ENCODE results near the gene CCDC24. TPM values are rescaled to one million over a fixed set of nuclear protein-coding genes. Genes with fewer than 3 reads are reported as not detected.

CCDC24 gene
- polyA plus RNA-seq, 2 of the 4 experiments (the other 2 are of a cell fraction): 2.0 to 10.2 TPM

GRCh38 chr1:43954036-43954435 is 37.4 kb upstream of the CCDC24 start:
- Histone ChIP-seq H3K9me3 (no peaks in the 10 kb centered on the region), H3K27ac (no peak overlapping the region), H3K4me1 (no peaks in the 10 kb centered on the region; the same call in 2 of the 3 replicates), H3K4me2 (no peak overlapping the region), H3K4me3 (no peak overlapping the region)
- 82% methylated on average over 4 of the region's 5 CpGs for WGBS (ENCODE audit: missing lambda C conversion rate)
- DNase-seq (ENCODE audit: low read depth in 1 of 2, low spot score in 1 of 2): no peak
- no peak for FAIRE-seq
- ChIA-PET POLR2A (interaction anchor here (1.1 kb wide), 1 partner anchor 16 kb away, joined by 3 read pairs; the partner anchor contains the start of gene DPH2), CTCF (interaction anchor here (0.6 to 1.9 kb wide), 5 partner anchors 8 to 191 kb away, joined by 3 to 6 read pairs (median 5); no protein-coding TSS in a partner anchor)
- no peak for ATAC-seq
- TF ChIP-seq FOSL2 (IDR thresholded peaks at IDR 0.05) (no peak), FOSL2 (CRISPR knock-in tag; IDR thresholded peaks at IDR 0.05) (no peak), FOXS1 (CRISPR knock-in tag; IDR thresholded peaks at IDR 0.05) (no peak), ZFP36 (IDR thresholded peaks at IDR 0.05; ENCODE audit: borderline replicate concordance, partially characterized antibody) (no peak), MAFK (IDR thresholded peaks at IDR 0.05; ENCODE audit: partially characterized antibody) (no peak)

DNA sequence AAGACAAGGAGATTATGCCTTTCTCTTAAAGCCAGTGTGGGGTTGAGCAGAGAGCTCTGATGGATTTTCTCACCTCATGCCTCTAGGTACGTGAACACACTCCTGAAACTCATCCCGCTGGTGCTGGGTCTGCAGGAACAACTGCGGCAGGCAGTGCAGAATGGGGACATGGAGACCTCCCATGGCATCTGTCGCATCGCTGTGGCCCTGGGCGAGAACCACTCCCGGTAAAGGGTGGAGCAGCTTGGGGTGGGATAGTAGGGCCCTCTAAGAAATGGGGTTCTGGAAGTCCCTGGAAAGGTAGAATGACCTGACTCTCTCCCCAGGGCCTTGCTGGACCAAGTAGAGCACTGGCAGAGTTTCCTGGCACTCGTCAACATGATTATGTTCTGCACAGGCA is 35.2 kb upstream of the CCDC24 start:
- no peak overlapping the region for H3K4me2 ChIP-seq
- FAIRE-seq (no peak), ATAC-seq (no peak), DNase-seq (ENCODE audit: low read depth in 1 of 2, low spot score in 1 of 2) (no peak)
- H3K4me3 ChIP-seq: no peak overlapping the region
- WGBS (ENCODE audit: missing lambda C conversion rate): 91% methylated on average over 7 of the region's 8 CpGs
- H3K27ac ChIP-seq: no peak overlapping the region
- CTCF ChIA-PET: interaction anchor here (0.6 to 2.0 kb wide), 4 partner anchors 11 to 193 kb away, joined by 3 to 8 read pairs (median 4); no protein-coding TSS in a partner anchor
- POLR2A ChIA-PET: no interaction called here
- no peaks in the 10 kb centered on the region; the same call in 2 of the 3 replicates for H3K4me1 ChIP-seq
- H3K9me3 ChIP-seq: no peaks in the 10 kb centered on the region
- TF ChIP-seq CHD2 (IDR thresholded peaks at IDR 0.05; ENCODE audit: low read length, partially characterized antibody) (no peak), MYC (IDR thresholded peaks at IDR 0.05; ENCODE audit: borderline replicate concordance, low read length) (no peak), ZNF302 (CRISPR knock-in tag; IDR thresholded peaks at IDR 0.05) (no peak), ZSCAN20 (CRISPR knock-in tag; IDR thresholded peaks at IDR 0.05) (no peak), EP300 (IDR thresholded peaks at IDR 0.05) (no peak), JUN (IDR thresholded peaks at IDR 0.05) (no peak), MAFK (IDR thresholded peaks at IDR 0.05; ENCODE audit: partially characterized antibody) (no peak), POLR2A (IDR thresholded peaks at IDR 0.05; ENCODE audit: low read length) (no peak), PHF8 (IDR thresholded peaks at IDR 0.05; ENCODE audit: borderline replicate concordance, low read depth) (no peak), SMC3 (IDR thresholded peaks at IDR 0.05) (no peak), EHMT2 (IDR thresholded peaks at IDR 0.05; ENCODE audit: low read depth) (no peak)
- TF ChIP-seq, protein P1, sequence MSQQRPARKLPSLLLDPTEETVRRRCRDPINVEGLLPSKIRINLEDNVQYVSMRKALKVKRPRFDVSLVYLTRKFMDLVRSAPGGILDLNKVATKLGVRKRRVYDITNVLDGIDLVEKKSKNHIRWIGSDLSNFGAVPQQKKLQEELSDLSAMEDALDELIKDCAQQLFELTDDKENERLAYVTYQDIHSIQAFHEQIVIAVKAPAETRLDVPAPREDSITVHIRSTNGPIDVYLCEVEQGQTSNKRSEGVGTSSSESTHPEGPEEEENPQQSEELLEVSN (IDR thresholded peaks at IDR 0.05; ENCODE audit: borderline replicate concordance, low read depth): no peak

GRCh38 chr1:43957407-43958040 is 33.9 kb upstream of the CCDC24 start:
- POLR2A ChIA-PET: no interaction called here
- Histone ChIP-seq H3K4me3 (no peak overlapping the region), H3K4me1 (no peaks in the 10 kb centered on the region), H3K27ac (no peak overlapping the region), H3K4me2 (no peak overlapping the region), H3K9me3 (no peaks in the 10 kb centered on the region)
- FAIRE-seq (no peak), ATAC-seq (no peak), DNase-seq (ENCODE audit: low read depth in 1 of 2, low spot score in 1 of 2) (no peak)
- TF ChIP-seq HDAC2 (IDR thresholded peaks at IDR 0.05) (no peak), HOXB13 (CRISPR knock-in tag; IDR thresholded peaks at IDR 0.05; ENCODE audit: low read depth) (no peak), MAFK (IDR thresholded peaks at IDR 0.05; ENCODE audit: partially characterized antibody) (no peak), EP300 (IDR thresholded peaks at IDR 0.05) (no peak), EHMT2 (IDR thresholded peaks at IDR 0.05; ENCODE audit: low read depth) (no peak), ZFP36 (IDR thresholded peaks at IDR 0.05; ENCODE audit: borderline replicate concordance, partially characterized antibody) (no peak), CBX2 (IDR thresholded peaks at IDR 0.05; ENCODE audit: borderline replicate concordance, low read depth) (no peak)
- TF ChIP-seq, protein P1 (IDR thresholded peaks at IDR 0.05; ENCODE audit: borderline replicate concordance, low read depth): no peak
- TF ChIP-seq, protein P2, sequence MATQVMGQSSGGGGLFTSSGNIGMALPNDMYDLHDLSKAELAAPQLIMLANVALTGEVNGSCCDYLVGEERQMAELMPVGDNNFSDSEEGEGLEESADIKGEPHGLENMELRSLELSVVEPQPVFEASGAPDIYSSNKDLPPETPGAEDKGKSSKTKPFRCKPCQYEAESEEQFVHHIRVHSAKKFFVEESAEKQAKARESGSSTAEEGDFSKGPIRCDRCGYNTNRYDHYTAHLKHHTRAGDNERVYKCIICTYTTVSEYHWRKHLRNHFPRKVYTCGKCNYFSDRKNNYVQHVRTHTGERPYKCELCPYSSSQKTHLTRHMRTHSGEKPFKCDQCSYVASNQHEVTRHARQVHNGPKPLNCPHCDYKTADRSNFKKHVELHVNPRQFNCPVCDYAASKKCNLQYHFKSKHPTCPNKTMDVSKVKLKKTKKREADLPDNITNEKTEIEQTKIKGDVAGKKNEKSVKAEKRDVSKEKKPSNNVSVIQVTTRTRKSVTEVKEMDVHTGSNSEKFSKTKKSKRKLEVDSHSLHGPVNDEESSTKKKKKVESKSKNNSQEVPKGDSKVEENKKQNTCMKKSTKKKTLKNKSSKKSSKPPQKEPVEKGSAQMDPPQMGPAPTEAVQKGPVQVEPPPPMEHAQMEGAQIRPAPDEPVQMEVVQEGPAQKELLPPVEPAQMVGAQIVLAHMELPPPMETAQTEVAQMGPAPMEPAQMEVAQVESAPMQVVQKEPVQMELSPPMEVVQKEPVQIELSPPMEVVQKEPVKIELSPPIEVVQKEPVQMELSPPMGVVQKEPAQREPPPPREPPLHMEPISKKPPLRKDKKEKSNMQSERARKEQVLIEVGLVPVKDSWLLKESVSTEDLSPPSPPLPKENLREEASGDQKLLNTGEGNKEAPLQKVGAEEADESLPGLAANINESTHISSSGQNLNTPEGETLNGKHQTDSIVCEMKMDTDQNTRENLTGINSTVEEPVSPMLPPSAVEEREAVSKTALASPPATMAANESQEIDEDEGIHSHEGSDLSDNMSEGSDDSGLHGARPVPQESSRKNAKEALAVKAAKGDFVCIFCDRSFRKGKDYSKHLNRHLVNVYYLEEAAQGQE (IDR thresholded peaks at IDR 0.05): no peak
- CTCF ChIA-PET: interaction anchor here (1.7 to 1.8 kb wide), 2 partner anchors 8 to 23 kb away, joined by 5 to 6 read pairs; no protein-coding TSS in a partner anchor
- 91% methylated on average over 5 of the region's 7 CpGs for WGBS (ENCODE audit: missing lambda C conversion rate)
